ENCODE data around the gene ICAM4.

ICAM4 gene

GRCh38 chr19:10251792-10252694, 34.7 kb upstream of the ICAM4 start, which contains the start of gene MRPL4:
Gene MRPL4 (plus strand): TSS chr19:10252214. CDS start chr19:10252254, 40 bp downstream.
- Histone ChIP-seq H3K4me2 (peak within 1 kb of the TSS; percentile 89 to 100 (median 98)), H3K9me3 (replicated peaks in 1 of 11) (no peaks in the 10 kb centered on the region), H3K27ac (peak within 1 kb of the TSS; percentile 46 to 90 (median 86)), H3K4me1 (peaks cover 31 to 54% (median 47%) of the 10 kb centered on the region in 10 experiments), H3K4me3 (peak within 1 kb of the TSS; percentile 69 to 93 (median 89)), H3K9ac (peak within 1 kb of the TSS; percentile 80 to 94 (median 89)), H3K36me3 (peaks cover 30 to 40% (median 36%) of the 10 kb centered on the region in 11 experiments), H3K27me3 (no peaks in the 10 kb centered on the region), H4K20me1 (peaks cover 0 to 45% (median 18%) of the 10 kb centered on the region in 11 experiments; a peak in 12 of 22 replicates)
- no peak for TF ChIP-seq Cebpa-rat (IDR thresholded peaks at IDR 0.05)

- TF ChIP-seq Cebpa-rat (IDR thresholded peaks at IDR 0.05): no peak
- H3K4me2 ChIP-seq: peak overlapping the region; percentile 89 to 100 (median 98)
- H3K9ac ChIP-seq: peak overlapping the region; percentile 80 to 94 (median 89)
- peak overlapping the region; percentile 69 to 93 (median 89) for H3K4me3 ChIP-seq
- peak overlapping the region; percentile 46 to 90 (median 86) for H3K27ac ChIP-seq
- H3K4me1 ChIP-seq: peaks cover 31 to 48% (median 41%) of the 10 kb centered on the region in 10 experiments
- H4K20me1 ChIP-seq: peaks cover 0 to 51% (median 21%) of the 10 kb centered on the region in 11 experiments; a peak in 14 of 22 replicates
- no peaks in the 10 kb centered on the region for H3K9me3 ChIP-seq (replicated peaks in 1 of 11)
- H3K27me3 ChIP-seq: no peaks in the 10 kb centered on the region
- H3K36me3 ChIP-seq: peaks cover 37 to 47% (median 42%) of the 10 kb centered on the region in 11 experiments
Observed at GRCh38 chr19:10252707-10253106, 34.0 kb upstream of the ICAM4 start.

DNA sequence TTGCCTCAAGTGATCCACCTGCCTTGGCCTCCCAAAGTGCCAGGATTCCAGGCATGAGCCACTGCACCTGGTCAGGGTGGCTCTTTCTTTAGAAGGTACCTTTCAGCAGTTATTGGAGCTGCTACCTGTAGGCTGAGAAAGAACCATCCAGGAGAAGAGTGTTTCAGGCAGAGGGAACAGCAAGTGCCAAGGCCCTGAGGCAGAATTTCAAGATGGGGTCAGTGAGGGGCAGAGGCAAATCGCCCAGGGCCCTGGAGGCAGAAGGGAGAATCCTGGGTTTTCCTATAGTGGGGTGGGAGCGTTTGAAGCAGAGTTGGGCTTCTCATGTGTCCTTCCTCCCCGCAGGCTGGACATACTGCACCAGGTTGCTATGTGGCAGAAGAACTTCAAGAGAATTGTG, 32.5 kb upstream of the ICAM4 start:
- Histone ChIP-seq H3K9ac (peak overlapping the region in 5 of 11 experiments; percentile 1 to 89 (median 14); a peak in 5 of 22 replicates), H4K20me1 (peaks cover 0 to 63% (median 36%) of the 10 kb centered on the region in 11 experiments; a peak in 19 of 22 replicates), H3K4me1 (peaks cover 21 to 35% (median 31%) of the 10 kb centered on the region in 10 experiments), H3K36me3 (peaks cover 49 to 62% (median 54%) of the 10 kb centered on the region in 11 experiments), H3K4me3 (0 out of 20 replicates have a peak overlapping the region, but pooled peaks of 1 of the 10 experiments have one; percentile 91), H3K27ac (no peak overlapping the region), H3K4me2 (peak overlapping the region in 6 of 11 experiments; percentile 10 to 98 (median 96); a peak in 4 of 22 replicates), H3K27me3 (no peaks in the 10 kb centered on the region), H3K9me3 (replicated peaks in 1 of 11) (no peaks in the 10 kb centered on the region)
- no peak for TF ChIP-seq Cebpa-rat (IDR thresholded peaks at IDR 0.05)

- Histone ChIP-seq H3K9ac (no peak overlapping the region; a peak in 1 of 22 replicates), H3K36me3 (peaks cover 54 to 71% (median 62%) of the 10 kb centered on the region in 11 experiments), H3K9me3 (replicated peaks in 1 of 11) (no peaks in the 10 kb centered on the region), H4K20me1 (peaks cover 0 to 70% (median 37%) of the 10 kb centered on the region in 11 experiments; a peak in 19 of 22 replicates), H3K27me3 (no peaks in the 10 kb centered on the region), H3K4me1 (peaks cover 21 to 39% (median 31%) of the 10 kb centered on the region in 10 experiments), H3K27ac (no peak overlapping the region), H3K4me3 (no peak overlapping the region), H3K4me2 (no peak overlapping the region)
- TF ChIP-seq Cebpa-rat (IDR thresholded peaks at IDR 0.05): no peak
Observed at GRCh38 chr19:10255358-10255757, 31.4 kb upstream of the ICAM4 start.

- Histone ChIP-seq H3K9ac (no peak overlapping the region), H4K20me1 (peaks cover 0 to 74% (median 37%) of the 10 kb centered on the region in 11 experiments; a peak in 19 of 22 replicates), H3K4me2 (no peak overlapping the region), H3K36me3 (peaks cover 54 to 74% (median 63%) of the 10 kb centered on the region in 11 experiments), H3K27ac (no peak overlapping the region), H3K4me3 (no peak overlapping the region), H3K9me3 (replicated peaks in 1 of 11) (no peaks in the 10 kb centered on the region), H3K4me1 (peaks cover 13 to 42% (median 27%) of the 10 kb centered on the region in 10 experiments), H3K27me3 (no peaks in the 10 kb centered on the region)
- no peak for TF ChIP-seq Cebpa-rat (IDR thresholded peaks at IDR 0.05)
Observed at GRCh38 chr19:10256551-10256950, 30.2 kb upstream of the ICAM4 start.

GRCh38 chr19:10256970-10257615, 29.7 kb upstream of the ICAM4 start:
- Histone ChIP-seq H3K4me1 (peaks cover 13 to 47% (median 29%) of the 10 kb centered on the region in 10 experiments), H3K27ac (no peak overlapping the region), H3K4me2 (no peak overlapping the region), H3K27me3 (no peaks in the 10 kb centered on the region), H3K9me3 (replicated peaks in 1 of 11) (no peaks in the 10 kb centered on the region), H3K36me3 (peaks cover 54 to 74% (median 63%) of the 10 kb centered on the region in 11 experiments), H3K9ac (no peak overlapping the region), H4K20me1 (peaks cover 0 to 74% (median 37%) of the 10 kb centered on the region in 11 experiments; a peak in 19 of 22 replicates), H3K4me3 (no peak overlapping the region)
- no peak for TF ChIP-seq Cebpa-rat (IDR thresholded peaks at IDR 0.05)

DNA sequence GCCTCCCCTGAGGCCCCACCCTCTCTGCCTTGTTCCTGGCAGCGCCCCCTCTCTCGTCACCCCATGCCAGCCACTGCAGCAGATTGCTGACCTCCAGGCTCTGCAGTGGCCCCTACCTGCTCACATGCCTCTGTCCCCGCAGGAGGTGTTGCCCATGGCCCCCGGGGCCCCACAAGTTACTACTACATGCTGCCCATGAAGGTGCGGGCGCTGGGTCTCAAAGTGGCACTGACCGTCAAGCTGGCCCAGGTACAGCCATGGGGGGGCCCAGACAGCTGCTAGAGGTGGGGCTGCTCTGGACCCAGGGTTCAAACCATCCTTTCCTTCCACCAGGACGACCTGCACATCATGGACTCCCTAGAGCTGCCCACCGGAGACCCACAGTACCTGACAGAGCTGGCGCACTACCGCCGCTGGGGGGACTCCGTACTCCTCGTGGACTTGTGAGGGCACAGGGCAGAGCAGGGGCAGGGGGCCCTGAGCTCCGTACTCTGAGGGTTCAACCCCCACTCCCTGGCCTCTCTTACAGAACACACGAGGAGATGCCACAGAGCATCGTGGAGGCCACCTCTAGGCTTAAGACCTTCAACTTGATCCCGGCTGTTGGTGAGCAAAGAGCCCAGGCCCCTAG, 28.6 kb upstream of the ICAM4 start:
- H3K4me3 ChIP-seq: no peak overlapping the region
- peaks cover 5 to 39% (median 24%) of the 10 kb centered on the region in 10 experiments for H3K4me1 ChIP-seq
- TF ChIP-seq Cebpa-rat (IDR thresholded peaks at IDR 0.05): no peak
- H3K9me3 ChIP-seq (replicated peaks in 1 of 11): no peaks in the 10 kb centered on the region
- no peaks in the 10 kb centered on the region for H3K27me3 ChIP-seq
- H3K27ac ChIP-seq: no peak overlapping the region
- peaks cover 0 to 66% (median 37%) of the 10 kb centered on the region in 11 experiments; a peak in 18 of 22 replicates for H4K20me1 ChIP-seq
- no peak overlapping the region for H3K4me2 ChIP-seq
- peaks cover 54 to 71% (median 63%) of the 10 kb centered on the region in 11 experiments for H3K36me3 ChIP-seq
- no peak overlapping the region for H3K9ac ChIP-seq

DNA sequence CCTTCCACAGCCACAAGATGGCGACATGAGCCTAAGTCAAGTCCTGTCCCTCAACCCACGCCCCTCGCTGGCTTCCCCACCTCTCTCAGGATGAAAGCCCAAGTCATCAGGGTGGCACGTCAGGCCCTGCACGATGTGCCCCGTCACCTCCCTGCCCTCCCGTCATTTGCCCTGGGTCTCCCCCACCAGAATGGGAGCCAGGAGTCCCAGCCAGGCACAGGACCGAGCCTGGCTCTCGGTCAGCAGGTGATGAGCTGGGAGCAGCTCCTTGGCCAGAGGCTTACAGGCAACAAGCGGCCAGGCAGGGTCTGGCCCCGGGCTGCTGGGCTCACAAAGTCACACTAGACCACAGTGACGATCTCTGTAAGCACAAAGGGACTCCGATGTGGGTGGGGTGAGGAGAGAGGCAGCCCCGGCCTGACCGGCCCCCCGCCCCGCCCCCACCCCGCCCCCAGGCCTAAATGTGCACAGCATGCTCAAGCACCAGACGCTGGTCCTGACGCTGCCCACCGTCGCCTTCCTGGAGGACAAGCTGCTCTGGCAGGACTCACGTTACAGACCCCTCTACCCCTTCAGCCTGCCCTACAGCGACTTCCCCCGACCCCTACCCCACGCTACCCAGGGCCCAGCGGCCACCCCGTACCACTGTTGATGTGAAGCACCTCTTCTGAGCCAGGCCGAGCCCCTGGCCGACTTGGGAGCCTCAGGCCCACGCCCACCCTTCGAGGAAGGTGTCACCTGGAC, 27.4 kb upstream of the ICAM4 start:
- Histone ChIP-seq H3K36me3 (peaks cover 48 to 60% (median 53%) of the 10 kb centered on the region in 11 experiments), H3K9ac (0 out of 22 replicates have a peak overlapping the region, but pooled peaks of 2 of the 11 experiments have one; percentile 5 to 18)

More for the DNA sequence above, 27.4 kb upstream of the ICAM4 start:
- no peak overlapping the region for H3K4me2 ChIP-seq
- no peak overlapping the region for H3K4me3 ChIP-seq
- H3K4me1 ChIP-seq: peaks cover 0 to 28% (median 15%) of the 10 kb centered on the region in 10 experiments; a peak in 13 of 20 replicates
- H4K20me1 ChIP-seq: peaks cover 0 to 54% (median 28%) of the 10 kb centered on the region in 11 experiments; a peak in 17 of 22 replicates
- TF ChIP-seq Cebpa-rat (IDR thresholded peaks at IDR 0.05): no peak
- no peaks in the 10 kb centered on the region for H3K27me3 ChIP-seq
- H3K27ac ChIP-seq: no peak overlapping the region
- no peaks in the 10 kb centered on the region for H3K9me3 ChIP-seq (replicated peaks in 1 of 11)
